PC-3 (cell line): ENCODE data around the gene SCLY.

Experiments used
- CTCF ChIP-seq: fragments of 300-600 bp; sonication (generic); conservative IDR thresholded peaks from 2 replicates; pipeline ENCODE4 v1.5.1; 2017; ENCODE audit warnings: antibody characterized with exemption, low read depth, mild to moderate bottlenecking, low read length
- EZH2 ChIP-seq: fragments of 300-600 bp; sonication (generic); IDR thresholded peaks from one replicate; pipeline ENCODE4 v1.6.1; 2017; ENCODE audit warnings: antibody characterized with exemption, mild to moderate bottlenecking, low read length; ENCODE audit not compliant: unreplicated experiment

GRCh38 chr2:238063414-238064189 lies 2.8 kb downstream of the SCLY start:
- TF ChIP-seq CTCF (no peak), EZH2 (no peak)
